OCI-LY1 (cell line): Measurements from ENCODE around the gene LMTK2.

ENCODE experiments used
- EZH2 ChIP-seq: fragments of 200-600 bp; sonication (generic), shearing (Covaris generic); IDR thresholded peaks from 2 replicates; pipeline ENCODE4 v1.8.0; 2017; ENCODE audit warnings: borderline replicate concordance, mixed run types, mild to moderate bottlenecking, antibody characterized with exemption, low read length, moderate library complexity, mixed read lengths
- TF ChIP-seq, protein P1 (sequence below): fragments of 200-600 bp; sonication (generic), shearing (Covaris generic); IDR thresholded peaks from 2 replicates; pipeline ENCODE4 v1.5.1; 2017; ENCODE audit warnings: mild to moderate bottlenecking, antibody characterized with exemption, low read length, moderate library complexity, mixed read lengths

DNA sequence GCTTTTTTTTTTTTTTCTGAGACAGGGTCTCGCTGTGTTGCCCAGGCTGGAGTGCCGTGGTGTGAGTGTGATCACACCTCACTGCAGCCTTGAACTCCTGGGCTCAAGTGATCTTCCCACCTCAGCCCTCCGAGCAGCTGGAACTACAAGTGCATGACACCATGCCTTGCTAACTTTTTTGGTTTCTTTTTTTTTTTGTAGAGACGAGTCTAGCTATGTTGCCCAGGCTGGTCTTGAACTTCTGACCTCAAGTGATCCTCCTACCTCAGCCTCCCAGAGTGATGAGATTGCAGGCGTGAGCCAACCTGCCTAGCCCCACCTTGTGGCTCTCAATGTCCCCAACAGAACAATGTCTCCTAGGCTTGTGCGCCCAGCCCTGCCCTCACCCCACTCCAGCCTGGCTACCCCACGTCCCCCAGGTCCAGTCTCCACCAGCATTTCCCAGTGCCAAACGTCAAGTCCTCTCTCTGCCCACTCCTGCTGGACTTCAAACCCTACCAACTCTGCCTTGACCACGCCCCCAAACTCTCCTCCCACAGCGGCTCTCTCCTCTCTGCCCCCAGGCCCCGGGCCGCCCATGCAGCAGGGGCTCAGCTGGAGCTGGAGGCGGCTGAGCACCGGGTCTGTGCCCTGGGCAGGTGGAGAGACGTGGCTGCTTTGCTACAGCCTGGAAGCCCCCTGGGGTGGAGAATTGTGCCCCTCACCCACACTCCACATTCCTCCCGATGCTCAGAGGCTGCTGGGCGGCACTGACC lies 123.5 kb downstream of the LMTK2 start:
- TF ChIP-seq, protein P1, sequence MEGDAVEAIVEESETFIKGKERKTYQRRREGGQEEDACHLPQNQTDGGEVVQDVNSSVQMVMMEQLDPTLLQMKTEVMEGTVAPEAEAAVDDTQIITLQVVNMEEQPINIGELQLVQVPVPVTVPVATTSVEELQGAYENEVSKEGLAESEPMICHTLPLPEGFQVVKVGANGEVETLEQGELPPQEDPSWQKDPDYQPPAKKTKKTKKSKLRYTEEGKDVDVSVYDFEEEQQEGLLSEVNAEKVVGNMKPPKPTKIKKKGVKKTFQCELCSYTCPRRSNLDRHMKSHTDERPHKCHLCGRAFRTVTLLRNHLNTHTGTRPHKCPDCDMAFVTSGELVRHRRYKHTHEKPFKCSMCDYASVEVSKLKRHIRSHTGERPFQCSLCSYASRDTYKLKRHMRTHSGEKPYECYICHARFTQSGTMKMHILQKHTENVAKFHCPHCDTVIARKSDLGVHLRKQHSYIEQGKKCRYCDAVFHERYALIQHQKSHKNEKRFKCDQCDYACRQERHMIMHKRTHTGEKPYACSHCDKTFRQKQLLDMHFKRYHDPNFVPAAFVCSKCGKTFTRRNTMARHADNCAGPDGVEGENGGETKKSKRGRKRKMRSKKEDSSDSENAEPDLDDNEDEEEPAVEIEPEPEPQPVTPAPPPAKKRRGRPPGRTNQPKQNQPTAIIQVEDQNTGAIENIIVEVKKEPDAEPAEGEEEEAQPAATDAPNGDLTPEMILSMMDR, result no peak
- no peak for TF ChIP-seq EZH2
